Fibroblast of lung (primary cell): Measurements from ENCODE around the gene RNF225. TPM values are rescaled to one million over a fixed set of nuclear protein-coding genes. Genes with fewer than 3 reads are reported as not detected.
"Not testable (repeated sequence)": the region's sequence is repeated elsewhere in the genome, so short reads cannot be mapped to it uniquely, and the experiment has no call there.

Experiments
- DNase-seq, 2 donors: peaks; one replicate each; pipeline versions ENCODE4 v3.0.0 to v3.0.0-alpha.2; 2010; ENCODE audit warnings: low read depth in 2 of 2
- H2AFZ ChIP-seq: 2 replicates; pipeline ENCODE4 v1.5.1; 2012; ENCODE audit warnings: low read length, control low read depth, inconsistent platforms
- H3K27ac ChIP-seq: 2 replicates; pipeline ENCODE4 v1.5.1; 2011; ENCODE audit warnings: low read length, control low read depth; ENCODE audit not compliant: insufficient read depth
- H3K27me3 ChIP-seq: 2 replicates; pipeline ENCODE4 v1.5.1; 2011; ENCODE audit warnings: mild to moderate bottlenecking, low read length; ENCODE audit not compliant: control insufficient read depth, insufficient read depth
- H3K36me3 ChIP-seq: 2 replicates; pipeline ENCODE4 v1.5.1; 2011; ENCODE audit warnings: low read length; ENCODE audit not compliant: control insufficient read depth, insufficient read depth
- H3K4me1 ChIP-seq: 2 replicates; pipeline ENCODE4 v1.5.1; 2011; ENCODE audit warnings: low read length; ENCODE audit not compliant: control insufficient read depth, insufficient read depth; ENCODE audit errors: extremely low read depth
- H3K4me2 ChIP-seq: 2 replicates; pipeline ENCODE4 v1.5.1; 2011; ENCODE audit warnings: low read length, control low read depth; ENCODE audit not compliant: insufficient read depth; ENCODE audit errors: extremely low read depth
- H3K4me3 ChIP-seq, 4 experiments: fragments of 200-600 bp in 1 of 4; sonication (generic) in 1 of 4; replicated peaks in 1 of 4; 2 replicates each; pipeline ENCODE4 v1.5.1; 2011 to 2016; ENCODE audit warnings: low read length in 4 of 4, low read depth in 3 of 4, mild to moderate bottlenecking in 3 of 4, control low read depth in 2 of 4, inconsistent platforms in 1 of 4, mixed read lengths in 1 of 4; ENCODE audit not compliant: insufficient read depth in 1 of 4; ENCODE audit errors: control extremely low read depth in 1 of 4
- H3K79me2 ChIP-seq: 2 replicates; pipeline ENCODE4 v1.5.1; 2012; ENCODE audit warnings: mild to moderate bottlenecking, low read length, inconsistent platforms; ENCODE audit not compliant: control insufficient read depth, insufficient read depth
- H3K9ac ChIP-seq: 2 replicates; pipeline ENCODE4 v1.5.1; 2011; ENCODE audit warnings: mild to moderate bottlenecking, low read length, control low read depth; ENCODE audit not compliant: insufficient read depth
- H3K9me3 ChIP-seq: 2 replicates; pipeline ENCODE4 v1.5.1; 2012; ENCODE audit warnings: low read depth, low read length; ENCODE audit not compliant: control insufficient read depth, insufficient read depth
- H4K20me1 ChIP-seq: 2 replicates; pipeline ENCODE4 v1.5.1; 2011; ENCODE audit warnings: low read length; ENCODE audit not compliant: control insufficient read depth, insufficient read depth; ENCODE audit errors: extremely low read depth
- CTCF ChIP-seq, 2 donors: IDR thresholded peaks in 1 of 2; conservative IDR thresholded peaks in 1 of 2; 1 replicate in 1 of 2; 2 replicates in 1 of 2; pipeline ENCODE4 v1.5.1; 2011 to 2012; ENCODE audit warnings: low read length in 2 of 2, control low read depth in 1 of 2, inconsistent platforms in 1 of 2, low read depth in 1 of 2, mild to moderate bottlenecking in 1 of 2
- EZH2 ChIP-seq: IDR thresholded peaks from 2 replicates; pipeline ENCODE4 v1.5.1; 2012; ENCODE audit warnings: low read length, control low read depth, mild to moderate bottlenecking; ENCODE audit errors: missing control alignments
- polyA plus RNA-seq, 2 donors: library from polyadenylated mRNA; depleted of rRNA in 1 of 2; stranded (reverse) in 1 of 2; unstranded in 1 of 2; fragments of >200 nt; gene quantifications; 2 replicates each; pipeline ENCODE4 v1.2.1, GENCODE V29; 2011 to 2012; ENCODE audit warnings: missing spikeins in 1 of 2
- total RNA-seq: library from RNA; depleted of rRNA; stranded (reverse); fragments of >200 nt; gene quantifications from 2 replicates; pipeline ENCODE4 v1.2.1, GENCODE V29; 2014

The RNF225 gene
- total and polyA plus RNA-seq, 2 donors (not counting 1 experiment from before 2014, with no cell fraction given) = not detected

GRCh38 chr19:58400916-58401839 lies 5.7 kb downstream of the RNF225 start:
- Histone ChIP-seq H3K9ac (peak overlapping the region; percentile 67), H4K20me1 (no peaks in the 10 kb centered on the region), H3K9me3 (no peaks in the 10 kb centered on the region), H3K4me3 (peak overlapping the region; percentile 68 to 73 (median 71)), H3K4me1 (peaks cover 4% of the 10 kb centered on the region), H3K27ac (peak overlapping the region; percentile 79), H3K27me3 (no peaks in the 10 kb centered on the region), H3K36me3 (no peaks in the 10 kb centered on the region), H3K79me2 (no peaks in the 10 kb centered on the region), H2AFZ (peak overlapping the region; percentile 82), H3K4me2 (peak overlapping the region; percentile 76)
- peak; percentile 99 for DNase-seq
- TF ChIP-seq CTCF (conservative IDR thresholded peaks at IDR 0.05 in 1 of 2, IDR thresholded peaks at IDR 0.05 in 1 of 2; ENCODE audit: low read depth in 1 of 2, low read length in 2 of 2) = no peak
- no peak for TF ChIP-seq EZH2

- no peak overlapping the region for H2AFZ ChIP-seq
- H3K36me3 ChIP-seq = peaks cover 2% of the 10 kb centered on the region
- H3K27me3 ChIP-seq = no peaks in the 10 kb centered on the region
- DNase-seq = no peak
- H3K4me1 ChIP-seq = peaks cover 4% of the 10 kb centered on the region
- H3K9ac ChIP-seq = peak overlapping the region; percentile 67
- no peaks in the 10 kb centered on the region for H4K20me1 ChIP-seq
- H3K4me3 ChIP-seq = peak overlapping the region; percentile 68 to 73 (median 71)
- H3K27ac ChIP-seq = no peak overlapping the region
- no peaks in the 10 kb centered on the region for H3K9me3 ChIP-seq
- H3K4me2 ChIP-seq = peak overlapping the region; percentile 87
- H3K79me2 ChIP-seq = no peaks in the 10 kb centered on the region
- TF ChIP-seq EZH2 = no peak
- TF ChIP-seq CTCF (conservative IDR thresholded peaks at IDR 0.05 in 1 of 2, IDR thresholded peaks at IDR 0.05 in 1 of 2; ENCODE audit: low read depth in 1 of 2, low read length in 2 of 2) = no peak
Measured at GRCh38 chr19:58401840-58402421, 6.5 kb downstream of the RNF225 start.

GRCh38 chr19:58403920-58404478 lies 8.5 kb downstream of the RNF225 start:
- not testable (repeated sequence) for H3K4me1 ChIP-seq, H2AFZ ChIP-seq, H3K36me3 ChIP-seq, H3K4me3 ChIP-seq, H3K9me3 ChIP-seq, H3K9ac ChIP-seq, H4K20me1 ChIP-seq, H3K27ac ChIP-seq, DNase-seq, H3K4me2 ChIP-seq, H3K27me3 ChIP-seq
- H3K79me2 ChIP-seq = peaks cover 14% of the 10 kb centered on the region
